Lung (tissue), 12 donors: ENCODE results near the gene SHOX. TPM values are rescaled to one million over a fixed set of nuclear protein-coding genes. Genes with fewer than 3 reads are reported as not detected.

Source experiments
- ATAC-seq: fragments of 200-7000 bp; cut with Tn5 transposase; one replicate; pipeline ENCODE4 v1.9.1; 2020; ENCODE audit warnings: moderate number of reproducible peaks; ENCODE audit not compliant: insufficient read depth, low FRiP score
- DNase-seq, 3 donors: peaks; one replicate each; pipeline ENCODE4 v3.0.0-alpha.2; 2013 to 2017
- H3K27ac ChIP-seq, 2 donors: one replicate each; pipeline ENCODE4 v1.5.1; 2013; ENCODE audit warnings: mild to moderate bottlenecking in 2 of 2, moderate library complexity in 2 of 2, control low read depth in 1 of 2, inconsistent platforms in 1 of 2, low read depth in 1 of 2, low read length in 1 of 2
- H3K27me3 ChIP-seq, 3 donors: one replicate each; pipeline ENCODE4 v1.5.1; 2013; ENCODE audit warnings: low read length in 2 of 3; ENCODE audit not compliant: control insufficient read depth in 3 of 3, insufficient read depth in 3 of 3
- H3K36me3 ChIP-seq, 4 donors: one replicate each; pipeline ENCODE4 v1.5.1; 2013; ENCODE audit warnings: low read length in 4 of 4, mild to moderate bottlenecking in 1 of 4, moderate library complexity in 1 of 4; ENCODE audit not compliant: control insufficient read depth in 4 of 4, insufficient read depth in 4 of 4
- H3K4me1 ChIP-seq, 5 donors: one replicate each; pipeline ENCODE4 v1.5.1; 2013; ENCODE audit warnings: low read length in 5 of 5, mild to moderate bottlenecking in 2 of 5, moderate library complexity in 1 of 5; ENCODE audit not compliant: control insufficient read depth in 5 of 5, insufficient read depth in 5 of 5
- H3K4me3 ChIP-seq: one replicate; pipeline ENCODE4 v1.5.1; 2013; ENCODE audit warnings: mild to moderate bottlenecking, control low read depth, moderate library complexity
- H3K9ac ChIP-seq, 2 donors: one replicate each; pipeline ENCODE4 v1.5.1; 2013; ENCODE audit warnings: low read length in 2 of 2, control low read depth in 1 of 2; ENCODE audit not compliant: insufficient read depth in 1 of 2
- H3K9me3 ChIP-seq, 4 donors: one replicate each; pipeline ENCODE4 v1.5.1; 2013; ENCODE audit warnings: low read length in 3 of 4, mild to moderate bottlenecking in 1 of 4, moderate library complexity in 1 of 4; ENCODE audit not compliant: control insufficient read depth in 4 of 4, insufficient read depth in 3 of 4
- WGBS, 2 donors: extraction: QIAGEN DNeasy Blood & Tissue Kit; methylation state at CpG; one replicate each; pipeline ENCODE4 v1.1.7; 2013; 5-methylcytosine and 5-hydroxymethylcytosine counted together
- polyA plus RNA-seq, 2 donors: library from polyadenylated mRNA; stranded (reverse); fragments of 200-250 nt; gene quantifications; one replicate each; pipeline ENCODE4 v1.2.1, GENCODE V29; 2013
- total RNA-seq, 2 donors: library from RNA; depleted of rRNA in 1 of 2; stranded (reverse); fragments of >200 nt in 1 of 2; gene quantifications; one replicate each; pipeline ENCODE4 v1.2.1, GENCODE V29; 2014 to 2021
- TF ChIP-seq, protein P1 (sequence below): IDR thresholded peaks from 2 replicates; pipeline ENCODE4 v1.5.1; 2012; ENCODE audit warnings: mild to moderate bottlenecking; ENCODE audit errors: control extremely low read depth, extremely low read depth
- donor health status: control.
- donor health status: control.
- donor health status: Bipolar disorder and iron deficiency.
- donor health status: healthy.
- donor health status: DM: yes; HTN: yes; CAD: no.

SHOX gene
- total and polyA plus RNA-seq, 4 donors: not detected

DNA sequence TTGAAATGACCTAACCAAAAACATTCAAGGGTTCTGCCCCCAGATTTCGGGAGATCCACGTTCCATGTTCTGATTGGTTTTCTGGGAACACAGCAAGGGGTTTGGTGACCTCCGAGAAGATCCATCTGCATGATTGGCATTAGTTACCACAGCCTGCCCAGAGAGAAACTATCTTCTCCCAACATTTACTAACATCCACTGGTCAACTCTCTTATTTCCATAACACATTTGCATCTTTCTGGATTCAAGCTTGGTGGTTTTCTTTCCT is 15.6 kb downstream of the SHOX start:
- H3K9me3 ChIP-seq: peaks cover 0 to 9% (median 0%) of the 10 kb centered on the region in 4 donors
- H3K27me3 ChIP-seq: peaks cover 8 to 34% (median 24%) of the 10 kb centered on the region in 3 donors

DNA sequence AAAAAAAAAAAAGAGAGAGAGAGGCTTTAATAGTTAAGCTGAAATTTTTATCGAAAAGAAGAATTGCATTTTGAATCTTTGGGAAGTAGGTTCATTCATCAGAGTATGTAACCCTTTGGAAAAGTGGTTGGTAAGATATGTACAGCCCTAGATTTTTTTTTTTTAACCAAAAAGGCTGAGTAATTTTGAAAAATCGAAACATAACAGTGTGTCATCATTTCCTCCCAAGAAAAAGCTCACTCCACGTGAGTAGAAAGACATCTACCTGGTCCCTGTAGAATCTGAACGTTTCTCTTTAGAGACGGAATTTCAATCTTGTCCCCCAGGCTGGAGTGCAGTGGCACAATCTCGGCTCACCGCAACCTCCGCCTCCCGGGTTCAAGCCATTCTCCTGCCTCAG is 16.2 kb downstream of the SHOX start:
- no peak for DNase-seq
- peaks cover 8 to 32% (median 18%) of the 10 kb centered on the region in 3 donors for H3K27me3 ChIP-seq
- TF ChIP-seq, protein P1, sequence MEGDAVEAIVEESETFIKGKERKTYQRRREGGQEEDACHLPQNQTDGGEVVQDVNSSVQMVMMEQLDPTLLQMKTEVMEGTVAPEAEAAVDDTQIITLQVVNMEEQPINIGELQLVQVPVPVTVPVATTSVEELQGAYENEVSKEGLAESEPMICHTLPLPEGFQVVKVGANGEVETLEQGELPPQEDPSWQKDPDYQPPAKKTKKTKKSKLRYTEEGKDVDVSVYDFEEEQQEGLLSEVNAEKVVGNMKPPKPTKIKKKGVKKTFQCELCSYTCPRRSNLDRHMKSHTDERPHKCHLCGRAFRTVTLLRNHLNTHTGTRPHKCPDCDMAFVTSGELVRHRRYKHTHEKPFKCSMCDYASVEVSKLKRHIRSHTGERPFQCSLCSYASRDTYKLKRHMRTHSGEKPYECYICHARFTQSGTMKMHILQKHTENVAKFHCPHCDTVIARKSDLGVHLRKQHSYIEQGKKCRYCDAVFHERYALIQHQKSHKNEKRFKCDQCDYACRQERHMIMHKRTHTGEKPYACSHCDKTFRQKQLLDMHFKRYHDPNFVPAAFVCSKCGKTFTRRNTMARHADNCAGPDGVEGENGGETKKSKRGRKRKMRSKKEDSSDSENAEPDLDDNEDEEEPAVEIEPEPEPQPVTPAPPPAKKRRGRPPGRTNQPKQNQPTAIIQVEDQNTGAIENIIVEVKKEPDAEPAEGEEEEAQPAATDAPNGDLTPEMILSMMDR: no peak
- ATAC-seq: no peak
- no peaks in the 10 kb centered on the region for H3K36me3 ChIP-seq
- H3K9ac ChIP-seq: no peak overlapping the region
- 78 to 82% methylated on average over 9 of the region's 9 CpGs for WGBS, 2 donors
- H3K4me1 ChIP-seq: no peaks in the 10 kb centered on the region
- H3K4me3 ChIP-seq: no peak overlapping the region
- H3K27ac ChIP-seq: no peak overlapping the region
- peaks cover 0 to 9% (median 0%) of the 10 kb centered on the region in 4 donors for H3K9me3 ChIP-seq

More for the DNA sequence above, 15.6 kb downstream of the SHOX start:
- DNase-seq: no peak
- Histone ChIP-seq H3K9ac (no peak overlapping the region), H3K4me1 (no peaks in the 10 kb centered on the region), H3K27ac (no peak overlapping the region), H3K4me3 (no peak overlapping the region), H3K36me3 (no peaks in the 10 kb centered on the region)
- 25 to 27% methylated on average over 3 of the region's 3 CpGs for WGBS, 2 donors
- TF ChIP-seq, protein P1: no peak
- ATAC-seq: no peak

DNA sequence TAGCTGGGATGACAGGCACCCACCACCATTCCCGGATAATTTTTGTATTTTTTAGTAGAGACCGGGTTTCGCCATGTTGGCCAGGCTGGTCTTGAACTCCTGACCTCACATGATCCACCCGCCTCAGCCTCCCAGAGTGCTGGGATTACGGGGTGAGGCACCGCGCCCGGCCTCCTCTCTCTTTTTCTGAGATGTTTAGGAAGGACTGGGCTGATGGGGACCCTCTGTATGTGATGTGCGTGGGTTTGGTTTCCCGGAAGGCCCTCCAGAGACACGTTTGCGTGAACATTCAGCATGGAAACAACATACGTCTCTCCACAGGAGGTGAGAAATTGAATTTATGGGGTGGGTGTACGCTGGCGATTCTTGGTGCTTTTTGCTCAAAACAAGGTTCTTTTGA is 18.6 kb downstream of the SHOX start:
- no peak for DNase-seq
- H3K27ac ChIP-seq: no peak overlapping the region
- 82 to 86% methylated on average over 15 of the region's 15 CpGs for WGBS, 2 donors

More for the DNA sequence above, 18.6 kb downstream of the SHOX start:
- Histone ChIP-seq H3K4me1 (no peaks in the 10 kb centered on the region), H3K27me3 (peaks cover 8 to 20% (median 11%) of the 10 kb centered on the region in 3 donors), H3K9ac (no peak overlapping the region), H3K4me3 (no peak overlapping the region), H3K36me3 (no peaks in the 10 kb centered on the region), H3K9me3 (peaks cover 0 to 9% (median 0%) of the 10 kb centered on the region in 4 donors)
- TF ChIP-seq, protein P1: no peak
- ATAC-seq: no peak
